KMS-11 (cell line): Measurements from ENCODE around the gene TNFAIP8L1.

Source experiments
- H2AFZ ChIP-seq: fragments of 200-600 bp; sonication (generic); 2 replicates; pipeline ENCODE4 v1.6.1; 2016; ENCODE audit warnings: antibody characterized with exemption, mixed run types, low read depth
- H3K27ac ChIP-seq: fragments of 200-600 bp; sonication (generic); 2 replicates; pipeline ENCODE4 v1.6.1; 2016; ENCODE audit warnings: mild to moderate bottlenecking, mixed run types
- H3K27me3 ChIP-seq: fragments of 200-600 bp; sonication (generic); 2 replicates; pipeline ENCODE4 v1.6.1; 2017; ENCODE audit warnings: mild to moderate bottlenecking, low read depth, mixed run types, moderate library complexity; ENCODE audit not compliant: insufficient read depth
- H3K36me3 ChIP-seq: fragments of 200-600 bp; sonication (generic); 2 replicates; pipeline ENCODE4 v1.6.1; 2017; ENCODE audit warnings: mild to moderate bottlenecking, mixed run types; ENCODE audit not compliant: insufficient read depth
- H3K4me1 ChIP-seq: fragments of 200-600 bp; sonication (generic); 2 replicates; pipeline ENCODE4 v1.6.1; 2016; ENCODE audit warnings: mild to moderate bottlenecking, low read depth, mixed run types; ENCODE audit not compliant: poor library complexity, severe bottlenecking
- H3K4me2 ChIP-seq: fragments of 200-600 bp; sonication (generic); 2 replicates; pipeline ENCODE4 v1.7.0; 2016; ENCODE audit warnings: mild to moderate bottlenecking, mixed run types
- H3K4me3 ChIP-seq: fragments of 200-600 bp; sonication (generic); IDR thresholded peaks from 2 replicates; pipeline ENCODE4 v1.6.1; 2017; ENCODE audit warnings: low read depth, low read length, mixed read lengths; ENCODE audit not compliant: insufficient read depth
- H3K79me2 ChIP-seq: fragments of 200-600 bp; sonication (generic); 2 replicates; pipeline ENCODE4 v1.6.1; 2016; ENCODE audit warnings: low read depth, mixed run types; ENCODE audit not compliant: insufficient read depth
- H3K9ac ChIP-seq: fragments of 200-600 bp; sonication (generic); 2 replicates; pipeline ENCODE4 v1.6.1; 2016; ENCODE audit warnings: mild to moderate bottlenecking, mixed run types
- H4K20me1 ChIP-seq: fragments of 200-600 bp; sonication (generic); 2 replicates; pipeline ENCODE4 v1.6.1; 2016; ENCODE audit warnings: mild to moderate bottlenecking, mixed run types; ENCODE audit not compliant: insufficient read depth
- TF ChIP-seq, protein P1 (sequence below): fragments of 200-600 bp; sonication (generic); conservative IDR thresholded peaks from 2 replicates; pipeline ENCODE4 v1.6.1; 2017; ENCODE audit warnings: low read depth, mild to moderate bottlenecking, antibody characterized with exemption, low read length, moderate library complexity, mixed read lengths

Gene TNFAIP8L1

GRCh38 chr19:4647676-4648644 is 8.6 kb downstream of the TNFAIP8L1 start:
- H3K36me3 ChIP-seq = no peaks in the 10 kb centered on the region
- no peaks in the 10 kb centered on the region for H4K20me1 ChIP-seq
- no peaks in the 10 kb centered on the region for H3K79me2 ChIP-seq
- no peaks in the 10 kb centered on the region for H3K27me3 ChIP-seq
- no peak overlapping the region for H3K4me3 ChIP-seq
- no peak overlapping the region for H2AFZ ChIP-seq
- no peaks in the 10 kb centered on the region for H3K4me1 ChIP-seq
- TF ChIP-seq, protein P1, sequence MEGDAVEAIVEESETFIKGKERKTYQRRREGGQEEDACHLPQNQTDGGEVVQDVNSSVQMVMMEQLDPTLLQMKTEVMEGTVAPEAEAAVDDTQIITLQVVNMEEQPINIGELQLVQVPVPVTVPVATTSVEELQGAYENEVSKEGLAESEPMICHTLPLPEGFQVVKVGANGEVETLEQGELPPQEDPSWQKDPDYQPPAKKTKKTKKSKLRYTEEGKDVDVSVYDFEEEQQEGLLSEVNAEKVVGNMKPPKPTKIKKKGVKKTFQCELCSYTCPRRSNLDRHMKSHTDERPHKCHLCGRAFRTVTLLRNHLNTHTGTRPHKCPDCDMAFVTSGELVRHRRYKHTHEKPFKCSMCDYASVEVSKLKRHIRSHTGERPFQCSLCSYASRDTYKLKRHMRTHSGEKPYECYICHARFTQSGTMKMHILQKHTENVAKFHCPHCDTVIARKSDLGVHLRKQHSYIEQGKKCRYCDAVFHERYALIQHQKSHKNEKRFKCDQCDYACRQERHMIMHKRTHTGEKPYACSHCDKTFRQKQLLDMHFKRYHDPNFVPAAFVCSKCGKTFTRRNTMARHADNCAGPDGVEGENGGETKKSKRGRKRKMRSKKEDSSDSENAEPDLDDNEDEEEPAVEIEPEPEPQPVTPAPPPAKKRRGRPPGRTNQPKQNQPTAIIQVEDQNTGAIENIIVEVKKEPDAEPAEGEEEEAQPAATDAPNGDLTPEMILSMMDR = no peak
- H3K9ac ChIP-seq = no peak overlapping the region
- no peak overlapping the region for H3K4me2 ChIP-seq
- H3K27ac ChIP-seq = no peak overlapping the region

DNA sequence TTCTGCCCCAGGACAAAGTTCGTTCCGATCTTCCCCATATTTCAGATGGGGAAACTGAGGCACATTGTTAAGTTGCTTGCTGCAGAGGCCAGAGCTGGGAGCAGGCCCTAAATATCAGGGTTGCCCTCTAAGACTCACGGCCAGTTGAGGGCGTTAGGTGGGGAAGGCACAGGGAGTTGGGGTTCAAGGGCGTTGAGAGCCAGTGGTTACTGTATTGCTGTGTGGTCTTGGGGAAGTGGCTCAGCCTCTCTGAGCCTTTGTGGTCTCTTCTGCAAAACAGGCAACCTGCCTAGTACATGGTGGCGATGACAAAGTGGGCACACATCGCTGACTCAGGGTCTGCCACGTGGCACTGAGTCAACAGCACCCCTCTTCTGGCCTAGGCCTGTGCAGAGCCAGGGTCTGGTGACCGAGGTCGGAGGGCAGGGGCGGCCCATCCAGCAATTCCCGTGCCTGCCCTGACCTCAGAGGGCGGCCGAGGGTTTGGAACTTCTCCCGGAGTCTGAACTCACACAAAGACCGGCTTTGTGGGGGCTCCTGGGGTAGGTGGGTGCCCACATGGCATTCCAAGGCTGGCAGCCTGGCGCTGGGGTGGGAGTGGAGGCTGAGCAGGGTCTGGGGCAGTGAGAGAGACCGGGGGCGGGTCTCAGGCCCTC is 10.2 kb downstream of the TNFAIP8L1 start:
- TF ChIP-seq, protein P1 = no peak
- no peaks in the 10 kb centered on the region for H3K4me1 ChIP-seq
- H3K36me3 ChIP-seq = no peaks in the 10 kb centered on the region
- H2AFZ ChIP-seq = no peak overlapping the region
- no peak overlapping the region for H3K27ac ChIP-seq
- no peak overlapping the region for H3K4me2 ChIP-seq
- no peak overlapping the region for H3K4me3 ChIP-seq
- no peaks in the 10 kb centered on the region for H3K27me3 ChIP-seq
- H4K20me1 ChIP-seq = no peaks in the 10 kb centered on the region
- no peak overlapping the region for H3K9ac ChIP-seq
- no peaks in the 10 kb centered on the region for H3K79me2 ChIP-seq

DNA sequence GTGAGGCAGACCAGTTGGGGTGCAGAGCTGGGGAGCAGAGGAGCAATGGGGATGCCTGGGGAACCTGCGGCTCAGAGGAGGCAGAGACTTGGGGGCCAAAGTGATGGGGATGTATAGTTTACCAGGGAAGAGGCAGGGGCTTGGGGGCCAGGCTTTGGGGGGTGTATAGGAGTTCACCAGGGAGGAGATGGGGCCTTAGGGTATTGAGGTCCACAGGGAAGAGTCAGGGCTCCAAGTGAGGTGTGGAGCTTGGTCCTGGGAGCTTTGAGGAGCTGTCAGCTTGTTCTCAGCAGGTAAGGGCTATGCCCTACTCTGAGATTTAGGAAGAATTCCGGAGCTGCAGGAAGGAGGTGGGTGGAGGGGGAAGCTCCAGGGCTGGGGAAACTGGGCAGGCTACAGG is 10.8 kb downstream of the TNFAIP8L1 start:
- no peak overlapping the region for H2AFZ ChIP-seq
- no peak overlapping the region for H3K27ac ChIP-seq
- H3K4me1 ChIP-seq = peaks cover 6% of the 10 kb centered on the region
- no peaks in the 10 kb centered on the region for H4K20me1 ChIP-seq
- H3K9ac ChIP-seq = no peak overlapping the region
- no peak overlapping the region for H3K4me3 ChIP-seq
- no peaks in the 10 kb centered on the region for H3K79me2 ChIP-seq
- no peak overlapping the region for H3K4me2 ChIP-seq
- TF ChIP-seq, protein P1 = no peak
- H3K36me3 ChIP-seq = no peaks in the 10 kb centered on the region
- H3K27me3 ChIP-seq = no peaks in the 10 kb centered on the region

- Histone ChIP-seq H3K4me1 (peaks cover 10% of the 10 kb centered on the region), H3K9ac (no peak overlapping the region), H3K27me3 (no peaks in the 10 kb centered on the region), H3K36me3 (no peaks in the 10 kb centered on the region), H3K4me2 (no peak overlapping the region), H2AFZ (no peak overlapping the region), H3K4me3 (no peak overlapping the region), H3K27ac (no peak overlapping the region), H3K79me2 (no peaks in the 10 kb centered on the region), H4K20me1 (no peaks in the 10 kb centered on the region)
- TF ChIP-seq, protein P1 = no peak
These were observed 12.8 kb downstream of the TNFAIP8L1 start for GRCh38 chr19:4652075-4652474.
